ENCODE data around the gene PDIA5.

- TF ChIP-seq REST (IDR thresholded peaks at IDR 0.05) (no peak), CTCF (IDR thresholded peaks at IDR 0.05; ENCODE audit: low read depth, low read length, missing input control) (no peak), JUND (IDR thresholded peaks at IDR 0.05) (no peak), SP1 (IDR thresholded peaks at IDR 0.05) (no peak), ZBTB33 (IDR thresholded peaks at IDR 0.05) (no peak), FOXA1 (IDR thresholded peaks at IDR 0.05) (no peak), TAF1 (conservative IDR thresholded peaks at IDR 0.05) (no peak), RAD21 (IDR thresholded peaks at IDR 0.05) (no peak)
Observed at GRCh38 chr3:123084192-123084591, 17.4 kb downstream of the PDIA5 start.
